GM19035 (cell line): ENCODE results near the gene HECTD1.
A peak's percentile ranks its signal among the peaks of the same experiment; 100 is the strongest.
"Not testable (repeated sequence)": the region's sequence is repeated elsewhere in the genome, so short reads cannot be mapped to it uniquely, and the experiment has no call there.

Experiments
- ATAC-seq: cut with Tn5 transposase; IDR thresholded peaks from one replicate; pipeline ENCODE4 v1.9.1; 2021; ENCODE audit not compliant: unreplicated experiment

HECTD1 gene

DNA sequence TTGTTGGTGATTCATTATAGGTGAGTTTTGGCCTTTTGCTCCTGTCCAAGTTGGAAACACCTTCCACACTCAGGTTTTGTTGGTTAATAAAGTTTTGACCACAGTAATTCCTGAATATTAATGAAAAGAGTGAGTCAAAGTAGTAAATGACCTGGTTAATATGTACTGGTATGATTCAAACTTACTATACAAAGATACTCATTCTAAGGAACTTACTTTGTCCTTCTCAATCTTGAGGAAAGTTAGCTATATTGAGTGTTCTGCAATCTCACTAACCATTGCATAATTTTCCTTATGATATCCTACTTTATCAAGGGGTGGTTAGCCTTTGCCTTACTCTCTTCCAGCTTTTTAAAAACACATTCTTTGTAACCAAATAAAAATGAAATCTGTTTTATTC lies 20.9 kb upstream of the HECTD1 start:
- ATAC-seq = no peak

- ATAC-seq = no peak
These were observed 17.2 kb upstream of the HECTD1 start for GRCh38 chr14:31224808-31225207.

GRCh38 chr14:31223331-31223730 lies 15.7 kb upstream of the HECTD1 start:
- no peak for ATAC-seq

- no peak for ATAC-seq
These were observed 15.2 kb upstream of the HECTD1 start for GRCh38 chr14:31222834-31223233.

DNA sequence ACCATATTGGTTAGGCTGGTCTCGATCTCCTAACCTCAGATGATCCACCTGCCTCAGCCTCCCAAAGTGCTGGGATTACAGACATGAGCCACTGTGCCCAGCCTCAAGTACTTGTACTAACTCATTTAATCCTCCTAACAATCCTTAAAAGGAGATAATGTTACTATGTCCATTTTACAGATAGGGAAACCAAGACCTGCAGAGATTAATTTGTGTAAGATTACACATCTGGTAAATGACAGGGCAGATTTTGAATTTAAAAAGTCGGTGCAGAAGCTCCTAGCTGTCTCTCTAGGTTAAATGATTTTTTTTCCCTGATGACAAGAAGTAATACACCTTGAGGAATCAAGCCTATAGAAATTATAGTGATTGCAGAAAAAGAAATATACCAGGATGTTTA lies 13.7 kb upstream of the HECTD1 start:
- ATAC-seq = no peak

GRCh38 chr14:31219169-31219568 lies 11.6 kb upstream of the HECTD1 start:
- no peak for ATAC-seq

GRCh38 chr14:31216359-31216758 lies 8.8 kb upstream of the HECTD1 start:
- ATAC-seq = no peak

DNA sequence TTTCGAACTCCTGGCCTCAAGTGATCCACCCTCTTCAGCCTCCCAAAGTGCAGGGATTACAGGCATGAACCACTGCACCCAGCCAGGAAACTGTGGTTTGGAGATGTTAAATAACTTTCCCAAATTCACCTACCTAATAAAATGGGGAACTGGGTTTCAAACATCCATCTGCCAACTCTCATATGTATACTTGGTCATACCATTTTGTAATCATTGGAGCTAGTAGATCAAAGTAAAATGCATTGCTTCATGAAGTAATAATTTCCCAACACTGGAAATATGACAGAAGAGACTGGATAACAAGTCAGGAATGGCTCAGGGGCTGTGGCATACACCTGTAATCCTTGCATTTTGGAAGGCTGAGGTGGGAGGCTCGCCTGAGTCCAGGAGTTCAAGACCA lies 5.3 kb upstream of the HECTD1 start:
- no peak for ATAC-seq

GRCh38 chr14:31209605-31210004 lies 2.0 kb upstream of the HECTD1 start:
- no peak for ATAC-seq

GRCh38 chr14:31208546-31209424 lies 1.2 kb upstream of the HECTD1 start:
- ATAC-seq = no peak

- ATAC-seq = peak; percentile 32
These were observed 272 bp downstream of the HECTD1 start for GRCh38 chr14:31207287-31207754.

GRCh38 chr14:31206536-31207286 lies 882 bp downstream of the HECTD1 start:
- peak; percentile 17 for ATAC-seq

DNA sequence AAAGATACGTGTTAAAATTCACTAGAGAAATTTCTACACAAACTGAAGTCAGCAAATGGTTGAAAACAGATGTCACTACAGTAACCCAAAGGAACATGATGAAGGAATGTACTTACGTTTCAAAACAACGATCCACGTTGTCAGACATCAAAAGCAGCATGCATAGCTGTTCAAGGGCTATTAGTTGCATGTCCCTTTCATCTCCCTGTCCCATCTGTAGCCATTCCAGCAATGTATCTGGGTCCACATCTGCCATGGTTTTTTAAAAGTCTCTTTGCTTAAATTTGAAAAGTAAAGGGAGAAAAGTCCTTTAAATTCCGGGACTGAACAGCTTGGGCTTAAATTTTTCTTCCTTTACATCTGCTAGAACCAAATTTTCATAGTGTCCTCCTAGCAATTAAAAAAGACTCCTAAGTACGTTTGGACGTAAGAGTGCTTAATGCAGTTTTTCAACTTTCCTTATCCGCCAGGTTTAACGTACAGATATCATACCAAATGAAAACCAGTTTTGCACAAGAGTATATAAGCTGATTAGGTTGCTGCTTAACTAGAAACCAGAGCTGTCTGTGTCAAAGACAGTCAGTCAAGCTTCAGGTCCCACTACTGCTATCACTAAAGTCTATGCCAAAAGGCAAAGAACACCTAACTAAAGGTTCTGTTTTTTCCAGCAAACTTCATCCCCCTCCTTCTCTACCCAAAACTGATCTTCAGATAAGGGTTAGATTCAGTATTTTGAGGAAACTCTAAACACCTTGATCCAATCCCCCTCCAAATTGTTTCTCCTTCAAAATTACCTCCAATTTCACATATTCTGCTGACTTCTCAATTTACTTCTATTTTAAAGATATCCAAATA lies 1.7 kb downstream of the HECTD1 start:
- ATAC-seq = no peak

- no peak for ATAC-seq
These were observed 2.7 kb downstream of the HECTD1 start for GRCh38 chr14:31204593-31205534.

DNA sequence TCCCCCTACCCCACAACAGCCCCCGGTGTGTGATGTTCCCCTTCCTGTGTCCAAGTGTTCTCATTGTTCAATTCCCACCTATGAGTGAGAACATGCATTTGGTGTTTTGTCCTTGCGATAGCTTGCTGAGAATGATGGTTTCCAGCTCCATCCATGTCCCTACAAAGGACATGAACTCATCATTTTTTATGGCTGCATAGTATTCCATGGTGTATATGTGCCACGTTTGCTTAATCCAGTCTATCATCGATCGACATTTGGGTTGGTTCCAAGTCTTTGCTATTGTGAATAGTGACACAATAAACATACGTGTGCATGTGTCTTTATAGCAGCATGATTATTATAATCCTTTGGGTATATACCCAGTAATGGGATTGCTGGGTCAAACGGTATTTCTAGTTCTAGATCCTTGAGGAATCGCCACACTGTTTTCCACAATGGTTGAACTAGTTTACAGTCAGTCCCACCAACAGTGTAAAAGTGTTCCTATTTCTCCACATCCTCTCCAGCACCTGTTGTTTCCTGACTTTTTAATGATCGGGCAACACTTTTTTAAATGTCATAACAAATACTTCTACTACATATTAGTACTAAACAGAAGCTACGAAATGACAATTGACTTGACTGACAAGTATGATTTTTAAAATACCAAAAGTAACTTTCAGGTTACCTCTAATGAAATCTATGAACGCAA lies 3.5 kb downstream of the HECTD1 start:
- not testable (repeated sequence) for ATAC-seq

GRCh38 chr14:31203414-31203742 lies 4.2 kb downstream of the HECTD1 start:
- no peak for ATAC-seq

GRCh38 chr14:31201111-31201510 lies 6.5 kb downstream of the HECTD1 start:
- no peak for ATAC-seq

DNA sequence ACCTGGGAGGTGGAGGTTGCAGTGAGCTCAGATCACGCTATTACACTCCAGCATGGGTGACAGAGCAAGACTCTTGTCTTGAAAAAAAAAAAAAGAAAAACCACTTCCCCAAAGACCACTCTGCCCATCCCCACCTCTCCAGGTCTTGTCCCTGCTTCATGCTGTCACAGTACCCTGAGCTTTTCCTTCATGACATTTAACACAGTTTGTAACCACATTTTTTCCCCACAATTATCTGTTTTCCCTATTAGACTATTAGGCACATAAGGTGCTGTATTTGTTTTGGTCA lies 6.9 kb downstream of the HECTD1 start:
- ATAC-seq = no peak

DNA sequence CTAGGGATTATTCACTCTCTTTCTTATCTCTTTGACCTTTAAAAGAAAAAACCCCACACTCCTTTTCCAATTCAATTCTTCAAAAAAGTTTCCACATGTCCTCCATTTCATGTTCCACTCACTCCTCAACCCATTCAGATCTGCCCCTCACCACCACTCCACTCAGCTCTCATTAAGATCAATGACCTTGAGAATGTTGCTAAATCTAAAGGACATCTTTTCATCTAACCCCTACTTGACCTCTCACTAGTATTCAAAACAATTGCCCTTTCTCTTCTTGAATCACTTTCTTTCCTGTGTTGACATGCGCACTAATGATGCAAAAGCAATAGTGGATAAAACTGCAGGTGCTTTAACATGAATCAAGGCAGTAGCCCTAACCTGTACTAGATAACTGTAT lies 9.9 kb downstream of the HECTD1 start:
- ATAC-seq = no peak
